T-helper 22 cell (primary cell): ENCODE measurements around the gene ALDH1L2.
"Not testable (repeated sequence)": the region's sequence is repeated elsewhere in the genome, so short reads cannot be mapped to it uniquely, and the experiment has no call there.

Experiments used
- DNase-seq: peaks from one replicate; pipeline ENCODE4 v3.0.0-alpha.2; 2020; ENCODE audit warnings: low read depth

Gene ALDH1L2

DNA sequence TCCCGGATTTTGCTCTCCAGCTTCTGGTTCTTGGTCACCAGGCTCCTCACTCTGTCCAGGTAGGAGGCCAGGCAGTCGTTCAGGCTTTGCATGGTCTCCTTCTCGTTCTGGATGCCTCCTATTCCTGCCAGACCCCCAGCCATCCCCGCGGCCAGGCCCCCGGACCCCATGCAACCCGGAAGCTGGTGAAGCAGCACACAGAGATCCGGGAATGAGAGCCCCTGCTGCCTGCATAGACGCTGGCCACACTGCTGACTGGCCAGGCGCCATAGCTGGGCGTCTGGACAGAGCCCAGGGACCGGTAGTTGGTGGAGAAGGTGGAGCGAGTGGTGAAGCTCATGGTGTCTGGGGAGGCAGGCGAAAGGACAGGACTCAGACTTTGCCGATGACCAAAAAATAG lies 106.6 kb downstream of the ALDH1L2 start:
- not testable (repeated sequence) for DNase-seq

DNA sequence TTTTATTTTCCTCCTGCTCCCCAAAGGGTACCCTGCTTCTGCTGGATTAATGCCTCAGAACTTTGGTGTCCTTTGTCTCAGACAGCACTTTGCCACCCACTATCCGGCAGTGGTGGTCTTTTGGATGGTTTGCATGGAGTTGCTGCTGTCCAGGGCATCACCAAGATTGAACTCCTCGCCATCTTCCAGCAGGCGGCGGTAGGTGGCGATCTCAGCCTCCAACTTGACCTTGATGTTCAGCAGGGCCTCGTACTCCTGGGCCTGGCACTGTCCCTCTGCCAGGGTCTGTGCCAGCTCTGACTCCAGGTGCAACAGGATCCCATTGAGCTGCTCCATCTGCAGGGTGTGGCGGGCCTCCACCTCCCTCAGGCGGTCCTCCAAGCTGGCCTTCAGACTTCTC lies 107.6 kb downstream of the ALDH1L2 start:
- DNase-seq: no peak

DNA sequence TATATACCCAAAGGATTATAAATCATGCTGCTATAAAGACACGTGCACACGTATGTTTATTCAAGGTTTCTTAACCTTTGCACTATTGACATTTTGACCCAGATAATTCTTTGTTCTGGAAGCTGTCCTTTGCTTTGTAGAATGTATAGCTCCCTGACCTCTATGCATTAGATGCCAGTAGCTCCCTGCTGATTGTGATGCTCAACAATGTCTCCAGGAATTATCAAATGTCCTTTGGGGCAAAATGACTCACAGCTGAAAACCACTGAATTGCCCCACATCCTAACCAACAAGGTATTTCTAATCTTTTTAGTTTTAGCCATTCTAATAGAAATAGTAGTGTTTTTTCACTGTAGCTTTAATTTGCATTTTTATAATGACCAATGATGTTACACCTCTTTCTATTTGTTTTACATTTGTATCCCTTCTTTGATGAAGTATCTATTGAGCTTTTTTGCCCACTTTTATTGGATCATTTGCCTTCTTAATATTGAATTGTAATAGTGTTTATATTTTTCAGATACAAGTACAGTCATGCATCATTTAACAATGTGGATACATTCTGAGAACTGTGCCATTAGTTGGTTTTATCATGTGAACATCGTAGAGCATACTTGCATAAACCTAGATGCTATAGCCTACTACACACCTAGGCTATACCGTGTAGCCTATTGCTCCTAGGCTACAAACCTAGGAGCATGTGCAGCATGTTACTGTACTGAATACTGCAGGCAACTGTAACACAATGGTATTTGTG lies 108.5 kb downstream of the ALDH1L2 start:
- no peak for DNase-seq

DNA sequence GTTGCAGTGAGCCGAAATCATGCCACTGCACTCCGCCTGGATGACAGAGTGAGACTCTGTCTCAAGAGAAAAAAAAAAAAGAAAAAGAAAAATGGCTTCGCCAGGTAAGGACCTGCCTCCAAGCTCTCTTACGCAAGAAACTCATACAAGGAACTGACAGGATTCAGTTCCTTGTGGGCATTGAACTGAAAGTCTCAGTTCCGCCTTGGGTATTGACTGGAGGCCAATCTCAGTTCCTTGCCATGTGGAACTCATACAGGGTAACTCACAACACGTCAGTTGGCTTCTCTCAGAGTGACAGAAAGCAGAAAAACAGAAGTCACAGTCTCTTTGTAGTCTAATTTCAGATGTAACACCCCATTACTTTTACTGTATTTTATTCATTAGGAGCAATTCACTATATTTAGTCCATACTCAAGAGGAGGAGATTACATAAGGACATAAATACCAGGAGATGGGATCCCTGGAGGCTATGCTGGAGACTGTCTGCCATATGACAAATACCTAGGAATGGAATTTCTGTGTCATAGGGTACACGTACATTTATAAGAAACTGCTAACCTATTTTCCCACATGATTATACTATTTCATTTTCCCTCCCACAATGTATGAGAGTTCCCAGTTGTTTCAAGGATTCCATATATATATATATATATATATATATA lies 109.5 kb downstream of the ALDH1L2 start:
- DNase-seq: no peak

GRCh38 chr12:104973250-104973649 lies 111.0 kb downstream of the ALDH1L2 start:
- no peak for DNase-seq

DNA sequence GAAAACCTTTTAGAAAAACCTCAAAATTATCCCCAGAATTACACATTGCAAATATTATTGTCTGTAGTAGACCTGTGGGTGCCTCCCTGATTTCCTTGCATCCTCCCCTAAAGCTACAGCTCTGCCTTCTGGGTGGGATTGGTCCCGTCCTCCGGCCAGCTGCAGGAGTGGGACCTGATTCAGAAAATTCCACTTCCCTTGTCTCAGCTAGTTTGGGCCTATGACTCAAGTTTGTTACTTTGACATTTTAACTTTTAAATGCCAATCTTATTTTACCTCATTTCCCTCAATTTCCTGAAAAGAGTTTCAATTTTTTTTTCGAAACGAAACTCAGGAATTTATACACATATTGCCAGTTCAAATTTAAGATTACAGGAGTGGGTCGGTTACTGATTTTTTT lies 113.0 kb downstream of the ALDH1L2 start:
- no peak for DNase-seq
